HEK293 (cell line): Measurements from ENCODE around the gene CNPY4.

Experiments
- ATF2 ChIP-seq: fragments of 450-650 bp; formaldehyde crosslinking; IDR thresholded peaks from 2 replicates; pipeline ENCODE4 v1.5.1; 2016; ENCODE audit warnings: missing biosample characterization, missing genetic modification characterization, low read depth
- CTCF ChIP-seq: fragments of 450-650 bp; formaldehyde crosslinking; IDR thresholded peaks from 2 replicates; pipeline ENCODE4 v1.5.1; 2016; ENCODE audit warnings: missing biosample characterization, missing genetic modification characterization
- MEIS1 ChIP-seq: sonication (generic); formaldehyde crosslinking; IDR thresholded peaks from 2 replicates; pipeline ENCODE4 v1.8.1; 2022; ENCODE audit warnings: missing genetic modification reagents, mild to moderate bottlenecking, borderline replicate concordance
- SALL2 ChIP-seq: fragments of 450-650 bp; formaldehyde crosslinking; IDR thresholded peaks from 2 replicates; pipeline ENCODE4 v1.5.0; 2017; ENCODE audit warnings: missing biosample characterization, mild to moderate bottlenecking, missing genetic modification characterization, borderline replicate concordance
- SCRT2 ChIP-seq: fragments of 450-650 bp; formaldehyde crosslinking; IDR thresholded peaks from 2 replicates; pipeline ENCODE4 v1.5.1; 2016; ENCODE audit warnings: missing biosample characterization, missing genetic modification characterization
- TRIM28 ChIP-seq: IDR thresholded peaks from 2 replicates; pipeline ENCODE4 v1.6.1; 2011; ENCODE audit warnings: low read length, control low read depth, borderline replicate concordance
- ZNF157 ChIP-seq: fragments of 450-650 bp; formaldehyde crosslinking; IDR thresholded peaks from 2 replicates; pipeline ENCODE4 v1.5.1; 2016; ENCODE audit warnings: missing biosample characterization, missing genetic modification characterization
- ZNF24 ChIP-seq: fragments of 450-650 bp; formaldehyde crosslinking; IDR thresholded peaks from 2 replicates; pipeline ENCODE4 v1.5.1; 2016; ENCODE audit warnings: missing biosample characterization, missing genetic modification characterization
- ZNF274 ChIP-seq, 2 experiments: fragments of 200-500 bp in 1 of 2; fragments of 450-650 bp in 1 of 2; sonication (Bioruptor generic) in 1 of 2; formaldehyde crosslinking in 1 of 2; IDR thresholded peaks; 2 replicates each; pipeline versions ENCODE4 v1.5.1 to v1.6.1; 2014 to 2016; ENCODE audit warnings: borderline replicate concordance in 1 of 2, inconsistent platforms in 1 of 2, low read length in 1 of 2, missing biosample characterization in 1 of 2, missing genetic modification characterization in 1 of 2
- ZNF560 ChIP-seq: fragments of 450-650 bp; formaldehyde crosslinking; IDR thresholded peaks from 2 replicates; pipeline ENCODE4 v1.5.1; 2017; ENCODE audit warnings: missing biosample characterization, missing genetic modification characterization, borderline replicate concordance
- ZNF624 ChIP-seq: fragments of 450-650 bp; formaldehyde crosslinking; IDR thresholded peaks from 2 replicates; pipeline ENCODE4 v1.5.1; 2017; ENCODE audit warnings: missing biosample characterization, missing genetic modification characterization
- ZSCAN5A ChIP-seq: fragments of 450-650 bp; formaldehyde crosslinking; IDR thresholded peaks from 2 replicates; pipeline ENCODE4 v1.5.1; 2016; ENCODE audit warnings: missing biosample characterization, missing genetic modification characterization

GRCh38 chr7:100098913-100099312 lies 20.5 kb upstream of the CNPY4 start:
- no peak for TF ChIP-seq SALL2 (tag by site-specific recombination)
- TF ChIP-seq ZNF560: no peak
- no peak for TF ChIP-seq CTCF (tag by site-specific recombination)
- no peak for TF ChIP-seq ZNF624 (tag by site-specific recombination)
- TF ChIP-seq ZNF24 (tag by site-specific recombination): no peak
- no peak for TF ChIP-seq ZSCAN5A (tag by site-specific recombination)
- no peak for TF ChIP-seq MEIS1 (CRISPR knock-in tag)
- no peak for TF ChIP-seq TRIM28
- no peak for TF ChIP-seq ZNF157
- no peak for TF ChIP-seq ATF2 (tag by site-specific recombination)
- no peak for TF ChIP-seq SCRT2 (tag by site-specific recombination)
- TF ChIP-seq ZNF274 (IDR thresholded peaks at IDR 0.05; ENCODE audit: low read length): no peak
- no peak for TF ChIP-seq ZNF274 (tag by site-specific recombination; IDR thresholded peaks at IDR 0.05; ENCODE audit: borderline replicate concordance)
